HG03565 (cell line): Measurements from ENCODE around the gene SLC7A11.
"Not testable (repeated sequence)": the region's sequence is repeated elsewhere in the genome, so short reads cannot be mapped to it uniquely, and the experiment has no call there.

Source experiments
- ATAC-seq: cut with Tn5 transposase; IDR thresholded peaks from one replicate; pipeline ENCODE4 v1.9.1; 2021; ENCODE audit warnings: mild to moderate bottlenecking, moderate library complexity; ENCODE audit not compliant: unreplicated experiment

The SLC7A11 gene

DNA sequence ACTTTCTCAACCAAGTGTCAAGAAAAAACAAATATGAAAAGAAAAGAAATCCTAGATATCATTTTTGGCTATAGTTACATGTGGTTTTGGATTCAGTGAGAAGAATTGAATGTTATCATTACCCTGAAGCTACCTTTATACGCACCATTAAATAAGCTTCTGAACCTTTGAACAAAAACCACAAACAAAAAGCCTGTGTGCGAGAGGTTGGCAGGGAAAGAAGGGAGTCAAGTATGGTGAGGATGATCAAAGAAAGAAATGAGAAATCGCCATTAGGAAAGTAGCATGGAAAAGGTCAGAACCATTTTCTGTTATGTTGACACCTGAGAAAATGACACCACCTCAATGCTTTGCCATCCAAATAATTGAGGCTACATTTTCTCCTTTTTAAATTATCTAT lies 1.2 kb upstream of the SLC7A11 start:
- no peak for ATAC-seq

DNA sequence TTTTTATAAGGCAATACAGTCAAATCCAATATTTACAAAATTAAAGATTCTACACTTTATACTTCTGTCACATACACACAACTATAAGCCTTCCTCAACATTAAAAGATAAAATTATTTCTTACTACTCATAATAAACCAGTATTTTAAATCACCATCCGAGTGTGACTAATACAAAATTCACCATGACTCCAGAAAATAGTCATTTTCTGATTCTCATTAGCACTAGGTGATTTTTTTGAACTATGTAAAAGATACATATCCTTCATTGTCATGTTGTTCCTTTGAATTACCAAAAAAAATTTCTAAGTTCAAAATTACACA lies 646 bp upstream of the SLC7A11 start:
- ATAC-seq: no peak

DNA sequence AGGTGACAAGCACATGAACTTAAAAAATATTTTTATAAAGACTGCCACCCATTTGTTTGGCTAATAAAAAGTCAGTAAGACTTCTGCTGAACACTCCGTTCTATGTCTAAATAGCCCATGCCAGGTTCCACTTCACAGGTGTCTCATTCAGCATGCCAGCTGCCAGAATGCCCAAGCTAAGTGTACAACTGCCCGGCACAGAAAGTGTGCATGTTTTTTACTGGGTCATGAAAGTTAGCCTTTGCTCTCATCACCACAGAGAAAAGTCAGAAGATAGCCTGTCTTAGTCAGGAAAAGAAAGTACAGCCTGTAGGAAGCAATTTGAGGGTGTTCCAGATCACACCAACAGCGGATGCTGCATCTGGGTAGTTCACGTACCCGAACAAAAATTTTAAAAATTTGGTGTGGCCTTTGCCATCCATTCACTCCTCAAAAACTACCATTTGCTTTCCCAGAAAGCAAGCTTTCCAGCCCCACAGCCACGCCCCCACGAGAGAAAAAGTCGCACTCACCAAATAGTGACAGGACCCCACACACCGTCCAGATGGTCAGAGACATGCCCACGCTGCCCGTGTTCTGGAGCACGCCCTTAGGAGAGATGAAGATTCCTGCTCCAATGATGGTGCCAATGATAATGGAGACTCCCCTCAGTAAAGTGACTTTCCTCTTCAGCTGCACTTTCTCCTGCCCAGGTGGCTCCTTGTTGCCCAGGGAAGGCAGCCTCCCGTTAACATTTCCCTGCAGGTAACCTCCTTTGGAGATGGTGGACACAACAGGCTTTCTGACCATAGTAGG lies 671 bp downstream of the SLC7A11 start:
- no peak for ATAC-seq

DNA sequence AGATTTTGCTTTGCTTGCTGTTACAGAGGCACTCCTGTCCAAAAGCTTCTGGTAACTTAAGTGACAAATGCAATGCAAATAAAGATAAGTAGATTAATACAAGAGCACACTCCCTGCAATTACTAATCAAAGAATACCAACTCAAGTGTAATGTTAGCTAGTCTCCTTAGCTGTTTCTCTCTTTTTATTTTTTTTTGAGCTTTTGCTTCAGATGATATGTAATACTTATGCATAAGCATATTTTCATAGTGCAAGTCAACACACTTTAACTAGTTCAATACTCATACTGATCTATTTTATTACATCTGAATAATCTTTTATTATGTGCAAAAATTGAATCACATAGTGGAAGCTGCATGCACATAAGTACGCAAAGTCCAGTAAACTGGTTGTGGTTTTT lies 2.7 kb downstream of the SLC7A11 start:
- no peak for ATAC-seq

DNA sequence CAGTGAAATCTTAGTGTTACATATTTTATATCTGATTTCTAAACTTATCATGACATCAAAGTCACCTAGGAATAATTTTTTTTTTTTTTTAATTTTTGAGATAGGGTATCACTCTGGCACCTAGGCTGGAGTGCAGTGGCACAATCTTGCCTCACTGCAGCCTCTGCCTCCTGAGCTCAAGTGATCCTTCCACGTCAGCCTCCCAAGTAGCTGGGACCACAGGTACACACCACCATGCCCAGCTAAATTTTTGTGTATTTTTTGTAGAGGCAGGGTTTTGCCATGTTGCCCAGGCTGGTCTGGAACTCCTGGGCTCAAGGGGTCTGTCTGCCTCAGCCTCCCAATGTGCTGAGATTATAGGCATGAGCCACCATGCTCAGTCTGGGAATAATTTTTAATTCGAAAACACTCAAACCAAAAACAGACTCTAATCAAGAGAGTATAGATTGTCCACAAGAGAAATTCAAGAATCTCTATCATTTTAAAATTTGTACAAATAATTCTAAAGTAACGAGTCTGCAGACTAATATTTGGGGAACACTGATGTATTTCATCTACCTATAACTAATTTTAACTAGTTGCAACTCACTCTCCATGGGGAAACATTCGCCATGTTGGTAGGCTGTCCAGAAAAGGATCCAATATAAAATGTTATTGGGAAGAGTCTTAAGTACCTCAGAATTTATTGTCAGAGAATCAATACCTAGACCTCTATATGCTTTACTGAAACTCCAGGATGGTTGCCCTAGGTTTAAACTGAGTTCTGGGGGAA lies 3.4 kb downstream of the SLC7A11 start:
- no peak for ATAC-seq

DNA sequence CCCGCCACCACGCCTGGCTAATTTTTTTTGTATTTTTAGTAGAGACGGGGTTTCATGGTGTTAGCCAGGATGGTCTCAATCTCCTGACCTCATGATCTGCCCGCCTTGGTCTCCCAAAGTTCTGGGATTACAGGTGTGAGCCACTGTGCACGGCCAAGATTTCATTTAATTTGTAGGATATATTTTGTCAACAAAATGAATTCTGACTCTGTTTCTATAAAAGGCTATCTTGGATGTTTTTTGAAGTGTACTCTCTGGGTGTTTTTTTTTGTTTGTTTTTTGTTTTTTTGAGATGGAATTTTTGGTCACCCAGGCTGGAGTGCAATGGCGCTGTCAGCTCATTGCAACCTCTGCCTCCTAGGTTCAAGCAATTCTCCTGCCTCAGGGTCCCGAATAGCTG lies 5.0 kb downstream of the SLC7A11 start:
- not testable (repeated sequence) for ATAC-seq

DNA sequence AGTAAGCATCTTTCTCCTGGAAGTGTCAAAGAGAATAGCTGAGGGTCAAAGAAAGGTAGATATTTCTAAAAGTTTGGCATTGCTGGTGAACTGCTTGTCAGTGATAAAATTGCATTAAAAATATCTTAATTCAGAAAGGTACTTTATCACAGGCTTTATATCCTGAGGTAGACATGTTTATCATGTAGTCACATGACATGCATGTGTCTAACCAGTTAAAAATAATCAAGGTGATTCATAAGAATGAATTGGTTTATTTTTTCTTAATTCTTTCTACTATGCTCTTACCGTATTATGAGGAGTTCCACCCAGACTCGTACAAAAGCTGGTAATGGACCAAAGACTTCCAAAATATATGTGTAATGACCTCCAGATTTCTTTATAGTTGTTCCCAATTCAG lies 6.1 kb downstream of the SLC7A11 start:
- ATAC-seq: no peak

DNA sequence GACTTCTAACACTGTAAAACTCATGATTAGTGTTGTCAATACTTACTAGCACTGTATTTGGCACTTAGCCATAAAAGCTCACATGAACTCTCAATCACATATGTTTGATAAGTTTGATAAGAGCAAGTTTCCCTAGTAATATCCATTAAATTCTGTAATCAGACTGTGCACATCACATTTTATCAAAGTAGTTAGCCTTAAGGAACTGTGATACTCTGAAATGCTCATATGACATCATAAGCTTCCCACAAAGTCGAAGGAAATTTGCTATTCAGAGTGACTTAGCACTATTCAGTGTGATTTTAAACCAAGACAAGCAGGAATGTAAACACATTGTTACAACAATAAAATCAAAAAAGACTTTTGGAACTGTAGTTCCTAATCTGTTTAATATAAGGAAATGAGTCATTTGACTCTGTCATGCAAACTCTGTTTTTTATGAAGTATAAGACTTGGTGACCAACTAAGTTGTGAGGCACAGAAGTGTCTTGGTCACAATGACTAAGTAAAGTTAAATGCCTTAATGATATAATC lies 6.7 kb downstream of the SLC7A11 start:
- peak; percentile 55 for ATAC-seq

DNA sequence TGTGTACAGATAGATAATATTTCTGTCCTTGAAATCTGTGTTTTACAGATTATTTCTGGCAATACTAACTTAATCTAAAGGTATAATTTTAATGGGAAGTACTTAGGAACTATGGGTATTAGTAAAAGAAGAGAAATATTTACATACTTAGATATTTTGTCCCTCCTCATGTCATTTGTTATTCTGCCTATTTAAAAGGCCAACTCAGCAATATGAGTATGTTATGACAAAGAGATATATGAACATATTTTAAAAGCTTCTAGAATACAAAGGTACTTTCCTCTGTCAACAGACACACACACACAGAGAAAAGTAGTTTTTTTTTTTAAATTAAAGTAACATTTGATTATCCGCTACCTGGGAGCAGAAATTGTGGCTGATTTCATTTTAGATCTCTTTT lies 7.9 kb downstream of the SLC7A11 start:
- ATAC-seq: no peak

DNA sequence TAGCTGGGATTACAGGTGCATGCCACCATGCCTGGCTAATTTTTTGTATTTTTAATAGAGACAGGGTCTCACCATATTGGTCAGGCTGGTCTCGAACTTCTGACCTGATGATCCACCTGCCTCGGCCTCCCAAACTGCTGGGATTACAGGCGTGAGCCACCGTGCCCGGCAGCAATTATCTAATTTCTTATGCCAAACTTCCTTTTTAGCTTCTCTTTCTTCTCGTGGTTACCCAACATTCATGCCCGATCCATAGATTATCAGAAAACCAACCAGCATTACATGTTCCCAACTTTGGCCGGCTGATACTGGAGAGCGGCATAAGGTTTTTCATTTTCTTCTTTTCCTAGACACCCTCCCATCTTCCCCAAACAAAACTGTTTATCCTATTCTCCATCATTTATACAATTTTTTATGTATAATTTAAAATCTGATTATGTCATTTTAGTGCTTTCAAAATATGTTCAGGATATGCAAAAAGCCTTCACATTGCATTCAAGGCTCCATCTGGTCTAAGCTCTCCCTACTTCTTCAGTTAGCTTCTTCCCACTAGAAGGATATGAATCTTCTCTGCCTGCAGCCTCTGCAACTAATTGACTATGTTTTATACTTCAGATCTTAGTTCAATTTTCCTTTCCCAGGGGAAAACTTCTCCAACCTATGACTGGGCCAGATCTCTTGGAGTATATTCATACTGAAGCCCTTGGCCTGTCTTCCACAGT lies 8.7 kb downstream of the SLC7A11 start:
- no peak for ATAC-seq

DNA sequence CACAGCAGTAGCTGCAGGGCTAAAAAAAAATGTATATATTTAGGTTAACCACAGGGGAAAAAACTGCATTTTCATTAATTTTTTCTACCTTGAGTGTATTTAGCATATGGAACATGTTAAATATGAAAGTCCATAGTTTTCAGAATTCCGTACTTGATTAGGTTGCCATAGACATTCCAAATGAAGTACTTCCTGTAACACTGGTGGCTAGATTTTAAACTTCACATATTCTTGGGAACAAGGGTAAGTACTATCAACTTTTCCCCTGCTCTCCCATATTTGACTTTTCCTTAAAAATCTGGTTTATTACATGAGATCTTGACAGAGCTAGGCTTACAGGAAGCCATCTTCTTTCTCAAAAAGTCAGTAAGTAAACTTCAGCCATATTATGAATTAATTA lies 9.8 kb downstream of the SLC7A11 start:
- ATAC-seq: no peak

DNA sequence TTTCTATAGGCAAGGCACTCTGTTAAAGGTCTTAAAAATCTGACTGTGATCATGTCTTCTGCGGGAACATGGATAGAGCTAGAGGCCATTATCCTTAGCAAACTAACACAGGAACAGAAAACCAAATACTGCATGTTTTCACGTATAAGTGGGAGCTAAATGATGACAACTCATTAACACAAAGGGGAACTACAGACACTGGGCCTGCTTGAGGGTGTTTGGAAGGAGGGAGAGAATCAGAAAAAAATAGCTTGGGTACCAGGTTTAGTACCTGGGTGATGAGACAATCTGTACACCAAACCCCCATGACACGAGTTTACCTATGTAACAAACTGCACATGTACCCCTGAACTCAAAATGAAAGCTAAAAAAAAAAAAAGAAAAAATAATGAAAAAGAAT lies 12.1 kb downstream of the SLC7A11 start:
- ATAC-seq: no peak

DNA sequence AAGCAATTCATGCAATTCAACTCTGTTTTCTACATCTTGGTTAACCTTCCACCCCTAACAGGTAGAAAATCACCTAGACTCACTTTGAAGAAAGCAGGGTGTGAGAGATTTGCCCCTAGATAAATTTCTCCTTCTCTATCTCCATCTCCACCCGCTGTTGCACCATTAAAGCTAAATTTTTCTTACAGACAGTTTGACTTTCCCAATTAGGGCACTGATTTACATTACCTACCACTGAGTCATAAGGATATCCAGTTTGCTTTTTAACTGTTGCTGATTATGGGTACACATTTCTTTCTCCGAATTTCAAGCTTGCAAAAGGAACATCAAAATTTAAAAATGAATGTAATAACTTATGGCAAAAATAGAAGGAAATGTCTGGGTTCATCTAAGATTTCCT lies 13.0 kb downstream of the SLC7A11 start:
- ATAC-seq: no peak

DNA sequence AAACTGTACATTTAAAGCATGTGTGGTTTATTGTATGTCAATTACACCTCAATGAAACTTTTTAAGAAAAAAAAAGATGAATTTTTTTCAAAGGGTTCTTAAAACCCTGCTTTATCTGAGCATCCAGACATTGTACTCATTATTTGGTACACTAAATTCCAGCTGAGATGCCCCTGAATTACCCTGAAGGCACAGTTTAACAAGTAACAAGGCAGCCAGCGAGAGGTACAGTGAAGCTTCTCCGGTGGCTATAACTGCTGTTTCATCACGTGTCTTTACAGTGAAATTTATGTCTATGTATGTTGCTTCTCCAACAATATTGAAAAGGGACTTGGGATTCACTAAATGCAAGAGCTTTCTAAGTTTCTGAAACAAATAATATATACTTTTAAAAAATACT lies 15.8 kb downstream of the SLC7A11 start:
- no peak for ATAC-seq

DNA sequence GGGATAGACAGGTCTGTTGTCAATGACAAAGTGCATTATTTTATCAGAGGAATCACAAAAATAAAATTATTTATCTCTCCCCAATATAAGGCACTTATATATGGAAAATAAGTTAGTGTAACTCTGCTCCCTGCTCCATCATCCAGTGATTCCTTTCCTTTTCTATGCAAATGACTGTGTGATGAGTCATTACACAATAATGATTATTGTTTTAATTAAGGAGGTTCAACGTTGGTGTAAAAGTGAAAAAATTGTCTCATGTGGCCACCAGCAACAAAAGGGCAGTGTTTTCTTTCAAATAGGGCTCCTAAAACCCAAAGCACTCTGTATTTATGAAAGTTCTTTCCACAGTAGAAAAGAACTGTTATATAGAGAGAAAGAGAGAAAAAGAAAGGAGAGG lies 16.7 kb downstream of the SLC7A11 start:
- no peak for ATAC-seq

DNA sequence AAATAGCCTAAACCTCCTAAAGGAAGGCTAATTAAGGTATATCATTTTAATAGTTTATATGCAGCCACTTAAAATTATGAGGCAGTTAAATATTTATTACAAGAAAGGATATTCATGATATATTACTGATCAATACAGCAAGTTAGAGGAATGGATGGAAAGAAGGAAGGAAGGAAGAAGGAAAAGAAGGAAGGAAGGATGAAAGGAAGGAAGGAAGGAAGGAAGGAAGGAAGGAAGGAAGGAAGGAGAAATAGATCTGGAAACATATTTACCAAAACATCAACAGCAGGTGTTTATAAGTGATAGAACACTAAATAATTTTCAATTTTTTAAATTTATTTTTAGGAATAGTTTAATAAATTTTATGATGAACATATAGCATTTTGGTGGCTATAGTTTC lies 17.5 kb downstream of the SLC7A11 start:
- ATAC-seq: no peak

DNA sequence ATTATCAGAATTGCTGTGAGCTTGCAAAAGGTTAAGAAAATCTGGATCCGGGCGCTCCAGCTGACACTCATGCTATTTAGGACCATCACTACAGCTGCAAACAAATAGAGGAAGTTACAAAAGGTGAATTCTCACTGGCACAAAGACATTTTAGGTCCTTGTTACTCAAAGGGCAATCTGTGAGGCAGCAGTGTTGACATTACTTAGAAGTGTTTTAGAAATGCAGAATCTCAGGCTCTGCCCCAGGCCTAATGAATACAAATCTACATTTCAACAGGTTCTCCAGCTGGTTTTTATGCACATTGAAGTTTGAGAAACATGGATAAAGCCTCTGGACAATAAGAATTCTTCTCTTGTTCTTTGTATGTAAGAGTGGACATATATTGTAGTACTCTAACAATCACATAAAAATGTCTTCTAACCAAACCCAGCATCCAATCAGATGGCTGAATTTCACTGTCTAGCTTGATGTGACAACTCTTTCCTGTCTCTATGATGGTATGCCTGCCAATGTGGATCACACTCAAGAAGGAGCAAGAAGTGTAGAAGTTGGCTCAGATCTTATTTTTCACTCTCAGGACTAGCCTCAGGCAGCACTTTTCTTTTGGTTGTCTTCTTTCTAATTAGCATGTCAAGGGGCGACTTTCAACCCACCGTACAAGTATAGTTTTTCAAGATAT lies 18.8 kb downstream of the SLC7A11 start:
- ATAC-seq: peak; percentile 62

DNA sequence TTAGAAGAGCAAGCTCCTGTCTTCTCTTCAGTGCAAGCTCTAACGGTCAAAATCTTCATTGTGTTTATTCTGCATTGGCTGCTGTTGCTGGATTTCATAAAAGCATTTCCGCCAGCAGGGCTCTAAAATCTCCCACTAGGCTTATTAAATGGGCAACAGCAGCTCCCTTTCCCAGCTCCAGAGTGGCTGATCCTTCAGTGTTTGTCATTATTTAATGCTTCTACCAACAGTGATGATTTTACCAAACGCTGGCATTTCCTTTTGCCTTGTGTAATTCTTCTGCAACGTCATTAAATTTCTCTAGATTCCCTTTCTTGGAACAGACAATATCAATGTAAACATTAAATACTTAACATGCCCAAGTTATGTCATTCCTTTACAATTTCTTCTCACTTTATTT lies 20.1 kb downstream of the SLC7A11 start:
- no peak for ATAC-seq

DNA sequence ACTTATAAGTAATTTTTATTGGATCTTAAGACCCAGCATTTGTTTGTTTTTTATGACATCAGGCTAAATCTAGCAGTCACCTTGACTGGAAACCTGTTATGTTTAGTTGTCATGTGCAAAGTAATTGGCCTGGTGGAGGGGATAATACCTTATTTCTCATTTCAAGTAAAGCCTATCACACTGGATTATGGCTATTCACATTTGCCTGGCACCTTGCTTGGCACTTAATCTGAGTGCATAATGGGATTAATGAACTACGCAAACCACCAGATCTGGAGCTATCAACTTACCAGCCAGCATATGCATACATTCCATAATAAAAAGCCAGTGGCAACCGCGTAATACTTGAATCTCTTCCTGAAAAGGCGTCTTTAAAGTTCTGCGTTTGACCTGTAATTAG lies 23.2 kb downstream of the SLC7A11 start:
- no peak for ATAC-seq

DNA sequence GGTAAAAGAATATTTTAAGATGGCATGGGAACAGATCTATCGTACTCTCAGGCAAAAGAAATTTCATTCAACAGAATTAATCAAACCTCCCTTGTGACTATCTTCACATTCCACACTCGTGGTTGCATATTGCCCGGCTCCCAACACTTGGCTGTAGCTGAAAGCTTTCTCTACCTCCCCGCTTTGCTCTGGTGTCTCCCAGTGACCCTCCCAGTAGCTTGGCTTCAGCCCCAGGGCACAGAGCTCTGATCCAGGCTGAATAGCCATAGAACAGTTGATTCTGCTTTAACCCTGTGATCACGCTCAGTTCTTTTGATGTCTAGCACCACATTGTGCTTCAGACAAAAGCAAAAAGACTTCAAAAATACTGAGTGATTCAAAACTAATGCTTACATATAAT lies 24.6 kb downstream of the SLC7A11 start:
- no peak for ATAC-seq

DNA sequence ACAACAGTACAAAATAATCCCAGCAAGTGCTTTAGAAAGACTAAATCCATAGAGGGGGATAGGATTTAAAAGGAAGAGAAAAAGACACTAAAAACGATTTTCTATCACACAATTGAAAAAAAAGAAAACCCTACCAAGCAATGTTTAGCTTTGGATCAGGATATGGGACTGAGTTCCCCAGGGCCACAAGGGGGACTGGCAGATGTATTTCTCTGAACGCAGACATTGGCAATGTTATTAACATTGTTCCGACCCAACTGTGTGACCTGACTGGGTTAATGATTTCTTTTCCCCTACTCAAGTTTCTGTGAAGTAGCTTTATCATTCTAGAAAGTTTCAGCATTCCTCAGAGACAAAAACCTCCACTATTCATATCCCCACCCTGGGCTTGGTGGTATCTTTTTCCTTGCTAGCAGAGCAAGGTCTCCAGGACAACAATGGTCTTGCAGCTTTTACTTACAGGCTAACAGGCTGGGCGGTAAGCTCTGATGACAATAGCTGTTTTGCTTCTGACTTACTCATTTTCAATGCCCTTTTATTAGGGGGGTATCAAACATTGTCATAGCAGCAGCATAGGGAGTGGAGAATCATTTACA lies 25.8 kb downstream of the SLC7A11 start:
- no peak for ATAC-seq
